GM18909 (cell line): Measurements from ENCODE around the gene TROAP.
A peak's percentile ranks its signal among the peaks of the same experiment; 100 is the strongest.
"Not testable (repeated sequence)": the region's sequence is repeated elsewhere in the genome, so short reads cannot be mapped to it uniquely, and the experiment has no call there.

ENCODE experiments used
- ATAC-seq: cut with Tn5 transposase; IDR thresholded peaks from one replicate; pipeline ENCODE4 v1.9.1; 2021; ENCODE audit warnings: mild to moderate bottlenecking; ENCODE audit not compliant: unreplicated experiment, poor library complexity

The TROAP gene

GRCh38 chr12:49362077-49362476, 39.0 kb downstream of the TROAP start:
- no peak for ATAC-seq

DNA sequence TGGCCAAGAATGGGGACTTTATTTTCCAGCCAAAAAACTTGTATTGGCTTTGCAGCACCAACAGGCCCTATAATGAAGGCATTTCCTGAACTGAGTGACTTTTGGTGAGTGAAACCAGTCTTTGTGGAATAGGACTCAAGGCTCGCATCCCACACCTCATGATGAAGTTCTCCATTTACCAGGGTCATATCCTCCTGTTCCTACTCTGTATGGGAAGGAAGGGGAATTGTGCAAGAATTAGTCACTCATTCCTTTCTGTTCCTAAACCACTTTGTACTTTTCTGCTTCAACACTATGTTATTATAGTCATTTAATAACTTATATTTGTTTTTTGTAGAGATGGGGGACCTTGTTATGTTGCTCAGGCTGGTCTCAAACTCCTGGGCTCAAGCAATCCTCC, 41.9 kb downstream of the TROAP start:
- no peak for ATAC-seq

GRCh38 chr12:49365542-49365941, 42.5 kb downstream of the TROAP start:
- ATAC-seq, result no peak

- ATAC-seq, result peak; percentile 3
These were observed 43.1 kb downstream of the TROAP start for GRCh38 chr12:49366096-49366651.

DNA sequence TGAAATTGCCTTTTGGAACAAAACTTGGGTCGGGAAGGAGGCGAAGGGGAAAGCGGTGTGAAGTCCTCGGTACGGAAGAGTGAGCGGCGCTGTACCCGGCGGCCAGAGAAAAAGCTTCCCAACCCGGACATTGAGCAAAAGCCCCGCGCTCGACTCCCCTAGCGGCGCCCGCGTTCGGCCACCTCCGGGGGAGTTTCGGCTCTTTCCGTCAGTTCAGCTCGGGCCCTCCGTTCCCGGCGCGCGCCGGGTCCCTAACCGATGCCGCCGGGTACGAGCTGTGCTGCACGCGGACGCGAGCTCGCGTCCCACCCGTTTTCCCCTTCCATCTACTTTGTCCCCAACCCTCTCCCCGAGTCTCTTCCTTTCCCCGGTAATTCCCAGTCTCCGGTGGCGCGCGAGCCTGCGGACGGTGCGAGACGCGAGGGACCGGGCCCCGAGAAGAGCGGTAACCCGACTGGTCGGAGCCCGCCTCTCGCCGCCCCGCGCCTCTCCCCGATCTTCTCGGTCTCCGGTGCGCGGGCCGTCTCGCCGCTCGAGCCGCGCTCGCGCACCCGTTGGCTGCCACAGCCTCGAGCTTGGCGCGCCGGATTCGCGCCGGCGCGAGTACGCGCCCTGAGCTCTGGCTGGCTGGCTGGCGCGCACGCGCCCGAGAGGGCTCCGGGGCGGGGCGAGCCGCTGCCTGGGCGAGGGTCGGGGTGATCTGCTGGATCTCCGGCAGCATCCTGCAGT, 43.8 kb downstream of the TROAP start:
- ATAC-seq, result peak; percentile 69

DNA sequence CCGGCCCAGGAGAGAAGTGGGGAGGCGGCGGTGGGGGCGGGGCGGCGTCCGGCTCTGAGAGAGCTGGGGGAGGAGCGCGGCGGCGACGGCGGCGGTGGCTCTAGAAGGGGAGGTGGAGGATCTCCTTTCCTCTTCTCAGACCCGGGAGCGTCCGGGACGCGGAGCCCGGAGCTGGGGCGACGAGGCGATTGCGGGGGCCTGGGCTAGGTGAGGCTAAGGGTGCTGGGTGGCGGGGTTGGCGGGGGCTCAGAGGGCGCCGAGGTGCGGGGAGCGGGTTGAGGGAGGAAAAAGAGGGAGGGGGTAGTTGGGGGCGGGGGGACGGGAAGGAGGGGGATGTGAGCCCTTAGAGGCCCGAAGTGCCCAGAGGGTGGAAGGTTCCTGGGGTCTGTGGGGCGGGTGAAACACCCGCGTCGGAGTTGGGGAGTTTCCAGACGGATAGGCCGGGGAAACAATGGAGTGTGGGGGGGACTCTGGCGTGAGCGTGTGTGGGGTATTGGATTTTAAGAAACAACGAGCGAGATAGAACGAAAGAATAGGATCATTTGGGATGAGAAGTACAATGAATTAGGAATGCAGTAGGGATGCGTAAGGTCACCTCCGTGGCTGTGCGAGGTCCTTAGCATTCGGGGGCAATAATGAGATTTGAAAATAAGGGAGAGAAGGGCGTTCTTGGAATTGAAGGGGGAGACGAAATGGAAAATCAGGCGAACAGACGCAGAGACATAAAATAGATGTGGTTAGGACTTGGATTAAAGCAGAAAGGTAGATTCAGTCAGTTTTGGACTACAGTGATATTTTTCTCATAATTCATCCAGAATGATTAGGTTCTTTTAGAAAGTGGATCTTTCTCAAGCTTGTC, 44.6 kb downstream of the TROAP start, which contains the start of gene SPATS2:
Gene SPATS2, plus strand, starts transcription at position 82 of the 859 bp plus-strand sequence. CDS start 93,551 bp downstream, outside the sequence.
- ATAC-seq, result no peak

DNA sequence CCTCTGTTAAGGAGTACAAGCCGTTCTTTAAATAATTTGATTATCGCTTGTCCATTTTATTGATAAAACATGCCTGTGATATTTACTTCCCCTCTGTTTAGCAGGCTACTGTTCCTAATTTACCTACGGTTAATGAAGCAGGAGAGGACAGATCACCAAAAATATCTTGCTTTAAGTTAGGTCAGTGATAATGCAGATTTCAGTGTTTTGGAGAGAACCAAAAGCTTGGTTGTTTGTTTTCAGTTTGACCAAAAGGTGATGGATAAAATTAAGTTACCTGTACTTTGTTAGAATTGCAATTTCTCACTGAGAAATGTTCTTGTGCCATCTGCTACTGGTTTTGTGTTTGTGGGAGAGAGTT, 45.2 kb downstream of the TROAP start:
- no peak for ATAC-seq

GRCh38 chr12:49369411-49370145, 46.5 kb downstream of the TROAP start:
- ATAC-seq, result peak; percentile 53

GRCh38 chr12:49370539-49370938, 47.5 kb downstream of the TROAP start:
- no peak for ATAC-seq

DNA sequence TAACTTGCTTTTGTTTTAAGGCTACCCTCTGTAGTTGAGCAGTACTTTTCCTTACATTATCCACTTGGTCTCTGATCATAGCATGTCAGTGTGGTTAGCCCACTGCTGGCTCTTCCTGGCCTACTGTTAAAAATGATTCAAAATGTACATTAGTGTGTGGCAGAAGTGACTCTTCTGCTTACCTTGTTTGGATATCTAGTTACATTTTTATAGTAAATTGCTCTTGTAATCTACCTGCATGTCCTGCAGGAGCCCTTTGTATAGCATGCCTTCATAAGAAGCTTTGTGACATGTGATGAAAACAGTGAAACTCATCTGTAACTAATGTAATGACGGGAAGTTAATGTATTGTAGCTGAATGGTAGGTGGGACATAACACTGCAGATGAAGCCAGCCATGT, 52.4 kb downstream of the TROAP start:
- ATAC-seq, result peak; percentile 59

- no peak for ATAC-seq
These were observed 54.3 kb downstream of the TROAP start for GRCh38 chr12:49377386-49377785.

DNA sequence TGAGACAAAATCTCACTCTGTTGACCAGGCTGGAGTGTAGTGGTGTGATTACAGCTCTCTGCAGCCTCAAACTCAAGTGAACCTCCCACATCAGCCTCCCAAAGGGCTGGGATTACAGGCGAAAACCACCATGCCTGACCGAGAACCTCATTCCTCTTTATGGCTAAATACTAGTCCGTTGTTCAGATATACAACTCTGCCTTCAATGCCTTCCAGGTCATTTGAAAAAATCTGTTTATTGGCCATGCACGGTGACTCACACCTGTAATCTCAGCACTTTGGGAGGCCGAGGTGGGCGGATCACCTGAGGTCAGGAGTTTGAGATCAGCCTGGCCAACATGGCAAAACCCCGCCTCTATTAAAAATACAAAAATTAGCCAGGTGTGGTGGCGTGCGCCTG, 57.1 kb downstream of the TROAP start:
- ATAC-seq, result not testable (repeated sequence)
